CD14-positive monocyte (primary cell): ENCODE results near the gene TIAM1. TPM values are rescaled to one million over a fixed set of nuclear protein-coding genes. Genes with fewer than 3 reads are reported as not detected.

Experiments
- DNase-seq, 3 donors: peaks; one replicate each; pipeline ENCODE4 v3.0.0-alpha.2; 2011 to 2022
- H2AFZ ChIP-seq: 2 replicates; pipeline ENCODE4 v1.6.0; 2012; ENCODE audit warnings: mild to moderate bottlenecking, low read depth, low read length, inconsistent platforms; ENCODE audit not compliant: insufficient read depth, poor library complexity, severe bottlenecking
- H3K27ac ChIP-seq, 2 donors: 1 replicate in 1 of 2; 2 replicates in 1 of 2; pipeline ENCODE4 v1.5.1; 2012 to 2013; ENCODE audit warnings: low read length in 2 of 2, control low read depth in 1 of 2, inconsistent platforms in 1 of 2, low read depth in 1 of 2, mild to moderate bottlenecking in 1 of 2
- H3K27me3 ChIP-seq, 2 donors: one replicate each; pipeline versions ENCODE4 v1.6.0 to v1.6.1; 2011 to 2013; ENCODE audit warnings: low read length in 2 of 2; ENCODE audit not compliant: control insufficient read depth in 2 of 2, insufficient read depth in 2 of 2
- H3K36me3 ChIP-seq, 2 donors: replicated peaks in 1 of 2; 1 replicate in 1 of 2; 2 replicates in 1 of 2; pipeline versions ENCODE4 v1.5.1 to v1.6.1; 2012 to 2013; ENCODE audit warnings: low read length in 2 of 2, control low read depth in 1 of 2, inconsistent platforms in 1 of 2, mild to moderate bottlenecking in 1 of 2; ENCODE audit not compliant: insufficient read depth in 2 of 2, control insufficient read depth in 1 of 2
- H3K4me1 ChIP-seq, 2 donors: 1 replicate in 1 of 2; 2 replicates in 1 of 2; pipeline versions ENCODE4 v1.5.1 to v1.6.1; 2012 to 2013; ENCODE audit warnings: low read length in 2 of 2, control low read depth in 1 of 2, inconsistent platforms in 1 of 2, mild to moderate bottlenecking in 1 of 2, moderate library complexity in 1 of 2; ENCODE audit not compliant: insufficient read depth in 2 of 2, control insufficient read depth in 1 of 2
- H3K4me2 ChIP-seq: replicated peaks from 2 replicates; pipeline ENCODE3; 2012; ENCODE audit warnings: low read length, moderate library complexity, mild to moderate bottlenecking; ENCODE audit not compliant: poor library complexity, severe bottlenecking; ENCODE audit errors: extremely low read depth
- H3K4me3 ChIP-seq, 3 experiments: fragments of 200-600 bp in 1 of 3; sonication (generic) in 1 of 3; replicated peaks in 1 of 3; 1 replicate in 2 of 3; 2 replicates in 1 of 3; pipeline ENCODE4 v1.5.1; 2011 to 2013; ENCODE audit warnings: low read length in 3 of 3, mild to moderate bottlenecking in 3 of 3, control low read depth in 2 of 3, low read depth in 2 of 3, inconsistent platforms in 1 of 3, moderate library complexity in 1 of 3
- H3K79me2 ChIP-seq: 2 replicates; pipeline ENCODE4 v1.6.0; 2012; ENCODE audit warnings: mild to moderate bottlenecking, control low read depth, inconsistent platforms, low read length, moderate library complexity; ENCODE audit not compliant: insufficient read depth
- H3K9ac ChIP-seq: 2 replicates; pipeline ENCODE4 v1.6.0; 2017; ENCODE audit warnings: low read length, mild to moderate bottlenecking; ENCODE audit not compliant: insufficient read depth, poor library complexity, severe bottlenecking
- H3K9me3 ChIP-seq, 2 donors: replicated peaks in 1 of 2; 1 replicate in 1 of 2; 2 replicates in 1 of 2; pipeline versions ENCODE4 v1.5.1 to v1.6.1; 2012 to 2013; ENCODE audit warnings: low read length in 2 of 2, control low read depth in 1 of 2; ENCODE audit not compliant: control insufficient read depth in 1 of 2, insufficient read depth in 1 of 2
- H4K20me1 ChIP-seq: 2 replicates; pipeline ENCODE4 v1.6.0; 2012; ENCODE audit warnings: mild to moderate bottlenecking, low read length, control low read depth, moderate library complexity; ENCODE audit not compliant: insufficient read depth
- H3K27ac Mint-ChIP-seq, 7 donors: one replicate each; pipeline ENCODE4 v1.8.0; 2020; ENCODE audit warnings: mild to moderate bottlenecking in 7 of 7, mixed read lengths in 7 of 7, moderate library complexity in 6 of 7, inconsistent platforms in 2 of 7
- H3K27me3 Mint-ChIP-seq, 3 donors: one replicate each; pipeline ENCODE4 v1.8.0; 2021 to 2022; ENCODE audit warnings: low read depth in 3 of 3, mild to moderate bottlenecking in 3 of 3, mixed read lengths in 3 of 3, moderate library complexity in 3 of 3, inconsistent platforms in 1 of 3
- H3K36me3 Mint-ChIP-seq, 2 donors: one replicate each; pipeline ENCODE4 v1.8.0; 2020; ENCODE audit warnings: mixed read lengths in 2 of 2, inconsistent platforms in 1 of 2, mild to moderate bottlenecking in 1 of 2
- H3K4me1 Mint-ChIP-seq: one replicate; pipeline ENCODE4 v1.8.0; 2020; ENCODE audit warnings: mild to moderate bottlenecking, mixed read lengths
- H3K4me3 Mint-ChIP-seq, 2 donors: one replicate each; pipeline ENCODE4 v1.8.0; 2020; ENCODE audit warnings: mild to moderate bottlenecking in 2 of 2, mixed read lengths in 2 of 2, moderate library complexity in 1 of 2
- H3K9me3 Mint-ChIP-seq, 7 donors: one replicate each; pipeline ENCODE4 v1.8.0; 2020 to 2022; ENCODE audit warnings: mixed read lengths in 7 of 7, mild to moderate bottlenecking in 6 of 7, moderate library complexity in 6 of 7, inconsistent platforms in 2 of 7
- WGBS: methylation state at CpG from one replicate; pipeline ENCODE4 v1.1.5; 2013; ENCODE audit warnings: missing lambda C conversion rate; ENCODE audit not compliant: insufficient coverage; 5-methylcytosine and 5-hydroxymethylcytosine counted together
- intact Hi-C, 2 donors: fragments of 100-400 bp; cut with micrococcal nuclease; formaldehyde crosslinking; loops; one replicate each; pipeline versions ENCODE4 v1.15.0 to v1.15.1; 2023
- polyA plus RNA-seq, 3 donors: library from polyadenylated mRNA; depleted of rRNA in 1 of 3; unstranded in 2 of 3; stranded (reverse) in 1 of 3; fragments of 300-500 nt in 2 of 3; fragments of >200 nt in 1 of 3; fragmentation: Illumina TruSeq in 2 of 3; gene quantifications; 1 replicate in 2 of 3; 2 replicates in 1 of 3; pipeline ENCODE4 v1.2.3, GENCODE V29; 2012 to 2021
- TF ChIP-seq, protein P1 (sequence below): fragments of 200-600 bp; IDR thresholded peaks from one replicate; pipeline ENCODE4 v1.8.0; 2022; ENCODE audit warnings: antibody characterized with exemption, mild to moderate bottlenecking

TIAM1 gene
- polyA plus RNA-seq, 3 donors = 17.7 to 55.0 (median 45.3) TPM

DNA sequence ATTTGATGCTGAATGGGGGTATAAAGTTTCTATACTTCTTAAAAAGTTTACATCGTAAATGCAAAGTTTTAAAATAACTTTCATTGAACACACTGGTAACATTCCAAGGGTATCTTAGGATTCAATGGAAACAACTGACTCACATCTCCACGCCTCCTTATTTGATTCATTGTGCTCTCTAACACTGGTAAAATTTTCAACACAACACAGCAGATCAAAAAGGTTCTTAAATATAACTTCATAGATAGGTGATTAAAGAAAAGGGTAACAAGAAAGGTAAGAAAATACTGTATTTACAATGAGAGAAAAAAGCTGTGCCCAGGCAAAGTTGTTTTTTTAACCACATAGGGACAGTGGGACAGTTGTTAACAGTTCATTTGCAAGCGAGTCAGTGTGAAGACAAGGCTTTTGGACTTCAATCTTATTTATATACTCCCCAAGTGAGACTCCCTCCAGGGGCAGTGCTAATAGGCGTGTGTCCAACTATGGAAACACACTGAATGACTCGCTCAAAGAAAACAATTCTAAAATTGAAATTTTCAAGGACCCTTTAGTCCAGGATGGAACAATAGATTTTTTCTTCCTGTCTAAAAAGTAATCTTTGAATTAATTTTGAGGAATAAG is 140.5 kb downstream of the TIAM1 start:
- Mint-ChIP-seq H3K36me3 (peaks cover 41 to 61% of the 10 kb centered on the region in 2 donors), H3K27me3 (peaks cover 0 to 2% (median 0%) of the 10 kb centered on the region in 3 donors), H3K4me3 (no peak overlapping the region), H3K27ac (no peak overlapping the region), H3K9me3 (no peaks in the 10 kb centered on the region), H3K4me1 (peaks cover 38% of the 10 kb centered on the region)
- TF ChIP-seq, protein P1, sequence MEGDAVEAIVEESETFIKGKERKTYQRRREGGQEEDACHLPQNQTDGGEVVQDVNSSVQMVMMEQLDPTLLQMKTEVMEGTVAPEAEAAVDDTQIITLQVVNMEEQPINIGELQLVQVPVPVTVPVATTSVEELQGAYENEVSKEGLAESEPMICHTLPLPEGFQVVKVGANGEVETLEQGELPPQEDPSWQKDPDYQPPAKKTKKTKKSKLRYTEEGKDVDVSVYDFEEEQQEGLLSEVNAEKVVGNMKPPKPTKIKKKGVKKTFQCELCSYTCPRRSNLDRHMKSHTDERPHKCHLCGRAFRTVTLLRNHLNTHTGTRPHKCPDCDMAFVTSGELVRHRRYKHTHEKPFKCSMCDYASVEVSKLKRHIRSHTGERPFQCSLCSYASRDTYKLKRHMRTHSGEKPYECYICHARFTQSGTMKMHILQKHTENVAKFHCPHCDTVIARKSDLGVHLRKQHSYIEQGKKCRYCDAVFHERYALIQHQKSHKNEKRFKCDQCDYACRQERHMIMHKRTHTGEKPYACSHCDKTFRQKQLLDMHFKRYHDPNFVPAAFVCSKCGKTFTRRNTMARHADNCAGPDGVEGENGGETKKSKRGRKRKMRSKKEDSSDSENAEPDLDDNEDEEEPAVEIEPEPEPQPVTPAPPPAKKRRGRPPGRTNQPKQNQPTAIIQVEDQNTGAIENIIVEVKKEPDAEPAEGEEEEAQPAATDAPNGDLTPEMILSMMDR = no peak
- H3K27ac ChIP-seq = no peak overlapping the region
- no peaks in the 10 kb centered on the region for H3K9me3 ChIP-seq
- H3K4me3 ChIP-seq = no peak overlapping the region
- 100% methylated on average over 1 of the region's 5 CpGs for WGBS
- H2AFZ ChIP-seq = no peak overlapping the region
- H3K27me3 ChIP-seq = no peaks in the 10 kb centered on the region
- H4K20me1 ChIP-seq = no peaks in the 10 kb centered on the region
- no peak for DNase-seq
- intact Hi-C loops = loop anchor here in 1 of 2 donors (5.0 kb wide), 2 partner anchors 96 to 139 kb away; partner anchors contain the start of gene TIAM1
- H3K36me3 ChIP-seq = peaks cover 18 to 54% of the 10 kb centered on the region in 2 donors
- no peak overlapping the region for H3K4me2 ChIP-seq
- H3K79me2 ChIP-seq = no peaks in the 10 kb centered on the region
- peaks cover 42 to 48% of the 10 kb centered on the region in 2 donors for H3K4me1 ChIP-seq
- H3K9ac ChIP-seq = no peak overlapping the region

DNA sequence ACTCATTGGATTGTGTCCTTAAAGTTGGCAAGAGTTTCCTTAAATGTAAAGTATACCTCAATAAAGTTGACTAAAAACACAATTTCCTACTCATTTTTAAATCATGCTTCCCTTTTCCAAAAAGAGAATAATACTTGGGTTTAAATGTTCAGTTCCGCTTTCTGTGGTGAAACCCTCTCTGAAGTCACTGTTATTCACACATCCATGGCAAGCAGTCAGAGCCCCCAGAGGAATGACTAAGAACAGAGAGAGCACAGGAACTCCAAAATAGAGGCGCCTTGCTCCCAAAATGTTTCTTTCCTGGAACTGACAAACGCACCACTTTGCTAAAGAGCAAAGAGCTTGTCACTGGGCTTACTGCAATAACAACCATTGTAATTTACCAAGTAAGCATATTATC is 142.5 kb downstream of the TIAM1 start:
- Histone ChIP-seq H4K20me1 (no peaks in the 10 kb centered on the region), H2AFZ (no peak overlapping the region), H3K36me3 (peaks cover 7 to 38% of the 10 kb centered on the region in 2 donors), H3K27ac (peak overlapping the region; percentile 65 to 88), H3K4me3 (peak overlapping the region in 2 of 3 experiments; percentile 30 to 65), H3K9ac (peak overlapping the region; percentile 24), H3K4me1 (peaks cover 47 to 55% of the 10 kb centered on the region in 2 donors), H3K27me3 (no peaks in the 10 kb centered on the region), H3K9me3 (no peaks in the 10 kb centered on the region), H3K79me2 (no peaks in the 10 kb centered on the region), H3K4me2 (peak overlapping the region; percentile 77)
- Mint-ChIP-seq H3K9me3 (no peaks in the 10 kb centered on the region), H3K27me3 (peaks cover 0 to 2% (median 0%) of the 10 kb centered on the region in 3 donors), H3K4me3 (peak overlapping the region; percentile 39 to 75), H3K36me3 (peaks cover 25 to 56% of the 10 kb centered on the region in 2 donors), H3K27ac (peak overlapping the region; percentile 82 to 92 (median 89)), H3K4me1 (peaks cover 44% of the 10 kb centered on the region)
- WGBS = 0% methylated on average over 2 of the region's 3 CpGs
- intact Hi-C loops = loop anchor here in 1 of 2 donors (5.0 kb wide), 2 partner anchors 94 to 141 kb away; partner anchors contain the start of gene TIAM1
- DNase-seq = peak; percentile 76 to 92 (median 90)
- TF ChIP-seq, protein P1 = no peak
